GM21529 (cell line): ENCODE data around the gene VEGFC.

Experiments
- ATAC-seq: cut with Tn5 transposase; IDR thresholded peaks from one replicate; pipeline ENCODE4 v1.9.1; 2021; ENCODE audit not compliant: unreplicated experiment

VEGFC gene

DNA sequence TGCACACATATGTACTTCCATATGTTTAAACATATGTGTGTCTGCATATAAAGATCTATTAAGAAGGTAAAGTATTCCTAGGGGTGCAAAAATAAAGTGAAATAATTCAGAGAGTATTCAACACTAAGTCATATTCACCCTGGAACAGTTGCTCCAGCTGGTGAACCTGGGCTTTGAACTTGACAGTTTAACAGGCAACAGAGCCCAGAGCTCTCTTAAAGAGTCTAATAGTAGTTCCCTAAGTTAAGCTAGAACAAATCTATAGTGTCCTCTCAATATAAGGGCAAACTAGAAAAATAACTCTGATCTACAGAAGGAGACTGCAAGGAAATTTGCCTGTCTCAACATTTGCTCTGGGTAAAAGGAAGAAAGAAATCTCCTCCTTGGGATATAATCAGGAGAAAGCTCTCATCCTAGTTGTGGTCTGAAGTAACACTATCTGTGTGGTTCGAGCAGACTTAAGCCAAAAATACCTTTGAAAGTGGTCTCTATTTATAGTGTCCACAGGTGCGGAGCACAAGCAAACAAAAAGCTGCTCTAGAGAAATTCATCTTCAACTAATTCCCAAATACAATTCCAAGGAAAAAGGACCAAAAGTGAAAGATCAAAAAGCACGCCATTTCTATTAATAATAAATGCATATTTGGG is 29.9 kb downstream of the VEGFC start:
- ATAC-seq = no peak

DNA sequence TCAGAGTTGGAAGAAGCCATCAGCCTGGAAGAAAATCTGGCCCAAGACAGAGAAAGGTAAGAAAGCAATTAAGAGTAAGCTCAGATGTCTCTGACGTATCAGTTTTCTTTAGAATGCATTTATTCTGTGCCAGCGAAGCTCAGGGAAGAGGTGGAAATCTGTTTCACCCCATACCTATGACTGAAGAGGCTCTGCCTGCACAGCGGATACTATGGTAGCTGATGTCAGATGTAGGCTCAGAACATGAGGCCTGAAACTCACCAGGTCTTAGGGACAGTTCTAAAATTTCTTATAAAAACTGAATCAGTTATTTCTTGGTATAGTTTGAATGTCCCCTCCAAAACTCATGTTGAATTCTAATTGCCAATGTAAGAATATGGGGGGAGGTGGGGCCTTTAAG is 30.9 kb downstream of the VEGFC start:
- ATAC-seq = no peak

GRCh38 chr4:176760471-176760870 is 32.3 kb downstream of the VEGFC start:
- ATAC-seq = no peak

- no peak for ATAC-seq
Observed at GRCh38 chr4:176758731-176759130, 34.0 kb downstream of the VEGFC start.

GRCh38 chr4:176758323-176758722 is 34.4 kb downstream of the VEGFC start:
- no peak for ATAC-seq

DNA sequence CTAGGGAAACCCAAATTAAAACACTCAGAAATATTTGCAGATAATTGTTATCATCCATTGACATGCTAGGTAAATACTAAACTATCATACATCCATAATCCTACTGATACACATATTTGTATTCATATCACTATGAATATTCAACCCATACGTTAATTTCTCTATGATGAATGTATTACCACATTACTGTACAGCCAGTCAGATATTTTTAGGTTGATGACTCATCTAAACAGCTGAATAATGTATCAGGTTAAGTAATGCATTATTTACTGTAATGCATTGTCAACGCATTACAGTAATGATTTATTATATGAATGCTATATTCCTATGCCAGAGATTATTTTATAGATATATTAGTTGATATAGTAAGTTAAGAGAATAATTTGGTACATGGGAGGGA is 37.1 kb downstream of the VEGFC start:
- ATAC-seq = no peak

DNA sequence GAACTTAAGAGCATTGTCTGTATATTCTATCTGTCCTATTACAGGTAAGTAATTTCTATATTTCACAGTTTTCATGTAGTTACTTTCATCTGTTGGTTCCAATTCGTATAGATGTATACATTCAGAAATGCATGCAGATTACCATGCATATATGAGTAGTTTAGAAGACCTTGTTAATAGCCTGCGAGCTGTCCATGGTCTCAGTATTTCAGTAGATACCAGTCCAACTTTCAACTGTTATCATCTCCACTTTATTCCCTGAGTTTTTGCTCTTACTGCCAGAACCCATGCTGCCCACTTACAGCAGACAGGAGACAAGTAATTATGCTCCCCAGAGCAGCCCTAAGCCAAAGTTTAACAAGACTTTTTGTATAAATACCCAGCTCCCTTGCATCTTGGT is 37.7 kb downstream of the VEGFC start:
- ATAC-seq = no peak

- ATAC-seq = no peak
Observed at GRCh38 chr4:176753049-176753448, 39.7 kb downstream of the VEGFC start.

GRCh38 chr4:176752191-176752749 is 40.5 kb downstream of the VEGFC start:
- ATAC-seq = no peak

GRCh38 chr4:176751061-176751460 is 41.7 kb downstream of the VEGFC start:
- no peak for ATAC-seq

DNA sequence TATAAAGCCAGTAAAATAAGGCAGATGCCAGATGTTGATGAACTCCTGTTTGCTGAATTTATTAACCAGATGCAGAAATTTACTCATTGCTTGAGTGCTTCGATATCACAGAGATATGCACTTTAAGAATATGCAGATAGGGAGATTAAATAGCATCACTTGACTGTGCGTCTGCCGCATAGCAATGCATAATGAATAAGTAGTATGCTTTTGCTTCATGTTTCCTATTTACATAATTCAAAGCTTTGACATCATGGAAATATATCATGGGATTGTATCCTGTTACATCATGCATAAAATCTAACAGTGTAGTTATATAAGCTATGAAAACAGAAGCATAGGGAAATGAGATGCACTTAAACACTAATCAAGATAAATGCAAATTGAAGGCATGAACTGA is 45.9 kb downstream of the VEGFC start:
- ATAC-seq = no peak

DNA sequence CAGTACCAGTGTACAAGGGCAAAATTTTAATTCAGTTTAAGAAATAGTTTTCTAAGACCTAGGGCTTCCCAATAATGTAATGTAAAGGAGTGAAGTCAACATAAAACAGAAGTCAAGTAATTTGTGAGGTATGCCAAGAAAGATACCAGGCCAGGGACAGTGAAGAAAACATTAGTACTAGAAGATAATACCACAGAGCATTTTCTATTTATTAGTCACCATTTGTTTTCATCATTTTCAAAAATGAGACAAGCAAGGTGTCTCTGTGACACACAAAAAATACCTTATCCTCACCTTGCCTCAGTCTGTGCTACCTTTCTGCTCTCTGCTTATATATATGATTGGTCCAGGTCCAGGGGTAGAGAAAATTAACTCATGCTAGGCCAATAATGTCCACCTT is 46.8 kb downstream of the VEGFC start:
- ATAC-seq = no peak

- no peak for ATAC-seq
Observed at GRCh38 chr4:176744091-176744490, 48.6 kb downstream of the VEGFC start.

DNA sequence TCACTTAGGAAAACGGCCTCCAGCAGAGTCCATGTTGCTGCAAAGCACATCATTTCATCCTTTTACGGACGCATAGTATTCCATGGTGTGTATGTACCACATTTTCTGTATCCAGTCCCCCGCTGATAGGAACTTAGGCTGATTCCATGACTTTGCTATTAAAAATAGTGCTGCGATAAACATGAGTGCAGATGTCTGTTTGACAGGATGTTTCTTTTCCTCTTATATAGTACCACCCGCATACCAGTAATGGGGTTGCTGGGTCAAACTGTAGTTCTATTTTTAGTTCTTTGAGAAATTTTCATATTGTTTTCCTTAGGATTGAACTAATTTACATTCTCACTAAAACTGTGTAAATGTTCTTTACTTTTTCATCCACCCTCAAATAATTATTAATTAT is 50.5 kb downstream of the VEGFC start:
- no peak for ATAC-seq

- ATAC-seq = no peak
Observed at GRCh38 chr4:176741253-176741652, 51.5 kb downstream of the VEGFC start.

DNA sequence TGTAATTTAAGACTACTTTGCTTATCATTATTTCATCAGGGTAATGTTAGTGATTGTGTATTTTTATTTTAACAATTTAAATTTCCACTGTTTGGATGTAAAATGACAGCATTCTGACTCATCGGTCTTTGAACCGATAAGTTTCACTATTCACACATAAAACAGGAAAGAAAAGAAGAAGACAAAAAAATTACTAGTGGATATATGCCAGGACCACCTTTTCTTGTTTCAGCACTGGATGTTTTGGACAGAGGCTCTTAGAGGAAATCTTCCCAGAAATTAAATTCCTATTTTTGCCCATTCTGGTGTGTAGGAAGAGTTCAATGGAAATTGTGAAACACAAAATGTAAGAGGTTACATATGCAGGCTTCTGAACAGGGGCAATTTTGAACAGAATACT is 57.4 kb downstream of the VEGFC start:
- no peak for ATAC-seq

- ATAC-seq = no peak
Observed at GRCh38 chr4:176734461-176734860, 58.3 kb downstream of the VEGFC start.

DNA sequence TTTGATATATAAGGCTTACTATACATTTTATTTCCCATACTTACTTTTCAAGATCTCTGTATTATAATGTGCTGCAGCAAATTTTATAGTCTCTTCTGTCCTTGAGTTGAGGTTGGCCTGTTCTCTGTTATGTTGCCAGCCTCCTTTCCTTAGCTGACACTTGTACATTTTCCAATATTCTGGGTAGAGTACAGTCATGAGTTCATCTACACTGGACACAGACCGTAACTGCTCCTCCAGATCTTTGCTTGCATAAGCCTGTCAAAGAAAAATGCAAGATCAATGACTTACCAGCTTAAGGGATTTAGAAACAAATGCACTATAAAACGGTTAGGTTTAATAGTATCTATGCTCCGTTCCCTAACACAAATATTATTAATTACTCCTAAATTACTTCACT is 63.2 kb downstream of the VEGFC start:
- no peak for ATAC-seq

GRCh38 chr4:176726803-176727202 is 65.9 kb downstream of the VEGFC start:
- no peak for ATAC-seq

DNA sequence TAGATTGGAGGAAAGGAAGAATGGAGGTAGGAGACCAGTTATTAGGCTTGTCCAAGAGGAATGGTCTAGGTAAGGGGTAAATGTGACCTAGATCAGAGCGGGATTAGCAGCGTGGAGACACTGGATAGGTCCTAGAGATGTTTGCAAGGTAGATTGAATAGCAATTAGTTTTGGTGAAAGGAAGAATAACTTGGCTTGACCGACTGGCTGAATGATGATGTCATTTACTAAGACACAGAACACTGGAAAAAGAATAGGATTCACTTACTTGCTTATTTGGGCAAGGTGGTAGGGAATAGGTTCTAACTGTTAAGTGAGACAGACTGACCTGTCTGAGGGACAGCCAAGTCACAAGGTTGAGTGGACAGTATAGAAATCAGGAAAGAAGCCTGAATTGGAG is 71.3 kb downstream of the VEGFC start:
- no peak for ATAC-seq

DNA sequence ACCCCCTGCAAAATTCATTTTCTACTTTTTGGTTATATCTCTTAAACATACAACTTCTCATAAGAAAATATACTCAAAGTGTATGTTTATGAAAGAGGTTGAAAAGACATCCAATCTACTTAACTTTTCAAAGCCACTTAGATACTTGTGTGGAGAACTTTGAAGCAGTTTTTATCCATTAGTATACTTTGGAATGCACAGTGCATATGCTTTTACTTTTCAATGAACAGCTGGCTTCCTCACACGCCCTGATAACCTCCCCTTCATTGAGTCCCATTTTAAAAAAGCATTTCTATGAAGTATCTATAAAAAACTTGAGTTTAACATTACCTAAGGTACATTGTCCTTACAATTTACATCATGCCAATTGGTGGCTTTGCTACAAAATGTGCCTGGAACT is 73.8 kb downstream of the VEGFC start:
- no peak for ATAC-seq

DNA sequence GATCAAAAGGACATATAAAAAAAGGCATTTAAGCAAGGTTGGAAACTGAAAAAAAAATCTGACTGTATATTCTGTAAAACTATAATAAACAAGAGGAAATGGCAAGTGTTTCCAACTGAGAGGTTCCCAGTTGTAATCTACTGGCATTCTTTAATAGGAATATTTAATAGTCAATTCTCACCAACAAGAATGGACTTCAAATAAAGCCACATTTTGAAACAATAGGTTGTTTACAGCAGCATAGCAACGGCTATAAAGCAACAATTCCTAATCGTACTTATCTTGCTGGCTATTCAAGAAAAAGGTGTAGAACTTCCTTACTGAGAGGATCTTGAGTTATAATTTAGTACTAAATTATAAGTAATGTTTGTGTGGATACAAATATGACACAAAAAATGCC is 75.5 kb downstream of the VEGFC start:
- ATAC-seq = no peak

GRCh38 chr4:176709417-176709816 is 83.3 kb downstream of the VEGFC start:
- ATAC-seq = no peak
